ENCODE data around the gene TIMP1. TPM values are rescaled to one million over a fixed set of nuclear protein-coding genes. Genes with fewer than 3 reads are reported as not detected.
A peak's percentile ranks its signal among the peaks of the same experiment; 100 is the strongest.

The TIMP1 gene
- total RNA-seq, 2 donors from 2014 or later, result 218 to 823 TPM

- no peaks in the 10 kb centered on the region for H3K4me1 ChIP-seq
- H3K27me3 ChIP-seq, result no peaks in the 10 kb centered on the region
- no peak for DNase-seq (ENCODE audit: low spot score)
- H3K27ac ChIP-seq, result no peak overlapping the region
- no peak for TF ChIP-seq CTCF (IDR thresholded peaks at IDR 0.05)
- no peak overlapping the region for H3K4me3 ChIP-seq
- H3K36me3 ChIP-seq, result no peaks in the 10 kb centered on the region
- no peaks in the 10 kb centered on the region for H3K9me3 ChIP-seq
Measured at GRCh38 chrX:47587091-47587891, 5.1 kb downstream of the TIMP1 start.

- H3K27ac ChIP-seq, result no peak overlapping the region
- H3K27me3 ChIP-seq, result no peaks in the 10 kb centered on the region
- H3K4me3 ChIP-seq, result no peak overlapping the region
- H3K36me3 ChIP-seq, result no peaks in the 10 kb centered on the region
- no peak for TF ChIP-seq CTCF (IDR thresholded peaks at IDR 0.05)
- no peaks in the 10 kb centered on the region for H3K9me3 ChIP-seq
- H3K4me1 ChIP-seq, result no peaks in the 10 kb centered on the region
- peak; percentile 43 for DNase-seq (ENCODE audit: low spot score)
Measured at GRCh38 chrX:47587906-47588735, 5.9 kb downstream of the TIMP1 start.

- TF ChIP-seq CTCF (IDR thresholded peaks at IDR 0.05), result no peak
- Histone ChIP-seq H3K9me3 (peaks cover 0 to 1% of the 10 kb centered on the region in 2 donors), H3K4me3 (no peak overlapping the region), H3K27ac (no peak overlapping the region), H3K36me3 (no peaks in the 10 kb centered on the region), H3K4me1 (no peaks in the 10 kb centered on the region), H3K27me3 (no peaks in the 10 kb centered on the region)
- no peak for DNase-seq (ENCODE audit: low spot score)
Measured at GRCh38 chrX:47590984-47591383, 8.7 kb downstream of the TIMP1 start.

- H3K4me3 ChIP-seq, result no peak overlapping the region
- no peak for TF ChIP-seq CTCF (IDR thresholded peaks at IDR 0.05)
- no peak for DNase-seq (ENCODE audit: low spot score)
Measured at GRCh38 chrX:47593522-47593921, 11.3 kb downstream of the TIMP1 start.

GRCh38 chrX:47595716-47596251 lies 13.5 kb downstream of the TIMP1 start:
- Histone ChIP-seq H3K4me3 (no peak overlapping the region), H3K27ac (peak overlapping the region; percentile 24 to 33), H3K36me3 (no peaks in the 10 kb centered on the region), H3K4me1 (no peaks in the 10 kb centered on the region), H3K9me3 (peaks cover 8 to 42% of the 10 kb centered on the region in 2 donors), H3K27me3 (no peaks in the 10 kb centered on the region)
- no peak for TF ChIP-seq CTCF (IDR thresholded peaks at IDR 0.05)
- DNase-seq (ENCODE audit: low spot score), result no peak

More at GRCh38 chrX:47593522-47593921, 11.3 kb downstream of the TIMP1 start:
- Histone ChIP-seq H3K9me3 (peaks cover 0 to 24% of the 10 kb centered on the region in 2 donors), H3K4me1 (no peaks in the 10 kb centered on the region), H3K36me3 (no peaks in the 10 kb centered on the region), H3K27me3 (no peaks in the 10 kb centered on the region), H3K27ac (no peak overlapping the region)

All from right atrium auricular region (tissue), 2 donors.